OCI-LY1 (cell line): ENCODE results near the gene FHIT.

Experiments used
- H2AFZ ChIP-seq: fragments of 200-600 bp; sonication (generic), shearing (Covaris generic); 2 replicates; pipeline ENCODE4 v1.6.0; 2014; ENCODE audit warnings: antibody characterized with exemption, mild to moderate bottlenecking, low read length
- H3F3A ChIP-seq: fragments of 200-600 bp; sonication (generic), shearing (Covaris generic); 2 replicates; pipeline ENCODE4 v1.6.0; 2014; ENCODE audit warnings: mild to moderate bottlenecking, antibody characterized with exemption, low read length, moderate library complexity; ENCODE audit not compliant: insufficient read depth
- H3K27ac ChIP-seq: fragments of 200-600 bp; sonication (generic); 2 replicates; pipeline ENCODE4 v1.5.1; 2014; ENCODE audit warnings: low read length, mixed run types, mild to moderate bottlenecking, low read depth; ENCODE audit not compliant: poor library complexity, severe bottlenecking
- H3K27me3 ChIP-seq: fragments of 200-600 bp; sonication (generic); 2 replicates; pipeline ENCODE4 v1.6.0; 2014; ENCODE audit warnings: antibody characterized with exemption, mild to moderate bottlenecking, low read length, moderate library complexity; ENCODE audit not compliant: insufficient read depth
- H3K36me3 ChIP-seq: fragments of 200-600 bp; sonication (generic); 2 replicates; pipeline ENCODE4 v1.6.1; 2014; ENCODE audit warnings: mild to moderate bottlenecking, antibody characterized with exemption, low read length, moderate library complexity, mixed read lengths; ENCODE audit not compliant: insufficient read depth
- H3K4me1 ChIP-seq: fragments of 200-600 bp; sonication (generic); 2 replicates; pipeline ENCODE4 v1.5.1; 2014; ENCODE audit warnings: mild to moderate bottlenecking, low read length, moderate library complexity; ENCODE audit not compliant: insufficient read depth, severe bottlenecking
- H3K4me2 ChIP-seq: fragments of 200-600 bp; sonication (generic), shearing (Covaris generic); 2 replicates; pipeline ENCODE4 v1.6.1; 2014; ENCODE audit warnings: low read length
- H3K4me3 ChIP-seq: fragments of 200-600 bp; sonication (generic); 2 replicates; pipeline ENCODE4 v1.5.1; 2014; ENCODE audit warnings: low read length, low read depth, mild to moderate bottlenecking, mixed read lengths; ENCODE audit not compliant: poor library complexity, severe bottlenecking
- H3K79me2 ChIP-seq: fragments of 200-600 bp; shearing (Covaris generic); 2 replicates; pipeline ENCODE4 v1.6.1; 2016; ENCODE audit warnings: mixed run types, low read length, mixed read lengths; ENCODE audit not compliant: insufficient read depth
- H3K9ac ChIP-seq: fragments of 200-600 bp; sonication (generic), shearing (Covaris generic); 2 replicates; pipeline ENCODE4 v1.6.1; 2014; ENCODE audit warnings: mild to moderate bottlenecking, low read length, mixed read lengths
- H3K9me2 ChIP-seq: fragments of 200-600 bp; sonication (generic), shearing (Covaris generic); 2 replicates; pipeline ENCODE4 v1.6.1; 2014; ENCODE audit warnings: low read depth, mild to moderate bottlenecking, low read length, mixed read lengths
- H3K9me3 ChIP-seq: fragments of 200-600 bp; shearing (Covaris generic); 2 replicates; pipeline ENCODE4 v1.6.1; 2014; ENCODE audit warnings: low read length, mixed read lengths
- H4K20me1 ChIP-seq: fragments of 200-600 bp; sonication (generic), shearing (Covaris generic); 2 replicates; pipeline ENCODE4 v1.6.0; 2016; ENCODE audit warnings: mild to moderate bottlenecking, low read length; ENCODE audit not compliant: insufficient read depth
- EZH2 ChIP-seq: fragments of 200-600 bp; sonication (generic), shearing (Covaris generic); IDR thresholded peaks from 2 replicates; pipeline ENCODE4 v1.8.0; 2017; ENCODE audit warnings: borderline replicate concordance, mixed run types, mild to moderate bottlenecking, antibody characterized with exemption, low read length, moderate library complexity, mixed read lengths
- TF ChIP-seq, protein P1 (sequence below): fragments of 200-600 bp; sonication (generic), shearing (Covaris generic); IDR thresholded peaks from 2 replicates; pipeline ENCODE4 v1.5.1; 2017; ENCODE audit warnings: mild to moderate bottlenecking, antibody characterized with exemption, low read length, moderate library complexity, mixed read lengths

Gene FHIT

DNA sequence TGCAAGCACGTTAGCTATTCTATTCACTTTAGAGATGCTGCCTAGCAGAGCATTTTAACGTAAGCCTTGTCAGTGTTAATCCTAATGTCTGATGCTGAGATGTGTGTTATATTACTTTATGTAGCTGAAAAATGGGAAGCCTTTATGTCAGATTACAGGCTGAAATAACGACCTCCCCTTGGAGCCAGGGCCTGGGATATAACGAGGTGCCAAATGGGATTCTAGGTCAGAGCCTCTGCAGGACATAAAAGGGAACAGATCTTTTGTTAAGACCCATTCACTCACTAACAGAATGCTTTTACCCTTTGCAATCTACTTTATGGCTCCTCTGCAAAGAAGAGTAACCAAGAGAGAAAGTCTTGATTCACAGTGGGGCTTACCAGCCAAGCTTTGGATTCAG is 1385.9 kb downstream of the FHIT start:
- no peaks in the 10 kb centered on the region for H3K27me3 ChIP-seq
- TF ChIP-seq, protein P1, sequence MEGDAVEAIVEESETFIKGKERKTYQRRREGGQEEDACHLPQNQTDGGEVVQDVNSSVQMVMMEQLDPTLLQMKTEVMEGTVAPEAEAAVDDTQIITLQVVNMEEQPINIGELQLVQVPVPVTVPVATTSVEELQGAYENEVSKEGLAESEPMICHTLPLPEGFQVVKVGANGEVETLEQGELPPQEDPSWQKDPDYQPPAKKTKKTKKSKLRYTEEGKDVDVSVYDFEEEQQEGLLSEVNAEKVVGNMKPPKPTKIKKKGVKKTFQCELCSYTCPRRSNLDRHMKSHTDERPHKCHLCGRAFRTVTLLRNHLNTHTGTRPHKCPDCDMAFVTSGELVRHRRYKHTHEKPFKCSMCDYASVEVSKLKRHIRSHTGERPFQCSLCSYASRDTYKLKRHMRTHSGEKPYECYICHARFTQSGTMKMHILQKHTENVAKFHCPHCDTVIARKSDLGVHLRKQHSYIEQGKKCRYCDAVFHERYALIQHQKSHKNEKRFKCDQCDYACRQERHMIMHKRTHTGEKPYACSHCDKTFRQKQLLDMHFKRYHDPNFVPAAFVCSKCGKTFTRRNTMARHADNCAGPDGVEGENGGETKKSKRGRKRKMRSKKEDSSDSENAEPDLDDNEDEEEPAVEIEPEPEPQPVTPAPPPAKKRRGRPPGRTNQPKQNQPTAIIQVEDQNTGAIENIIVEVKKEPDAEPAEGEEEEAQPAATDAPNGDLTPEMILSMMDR = no peak
- TF ChIP-seq EZH2 = no peak
- no peaks in the 10 kb centered on the region for H3K9me2 ChIP-seq
- H3K9ac ChIP-seq = no peak overlapping the region
- no peaks in the 10 kb centered on the region for H4K20me1 ChIP-seq
- H3K4me1 ChIP-seq = no peaks in the 10 kb centered on the region
- no peak overlapping the region for H3K4me3 ChIP-seq
- H2AFZ ChIP-seq = no peak overlapping the region
- H3K36me3 ChIP-seq = no peaks in the 10 kb centered on the region; the same call in 1 of the 2 replicates
- no peaks in the 10 kb centered on the region for H3F3A ChIP-seq
- no peaks in the 10 kb centered on the region for H3K9me3 ChIP-seq
- no peak overlapping the region for H3K27ac ChIP-seq
- no peak overlapping the region for H3K4me2 ChIP-seq
- H3K79me2 ChIP-seq = no peaks in the 10 kb centered on the region

DNA sequence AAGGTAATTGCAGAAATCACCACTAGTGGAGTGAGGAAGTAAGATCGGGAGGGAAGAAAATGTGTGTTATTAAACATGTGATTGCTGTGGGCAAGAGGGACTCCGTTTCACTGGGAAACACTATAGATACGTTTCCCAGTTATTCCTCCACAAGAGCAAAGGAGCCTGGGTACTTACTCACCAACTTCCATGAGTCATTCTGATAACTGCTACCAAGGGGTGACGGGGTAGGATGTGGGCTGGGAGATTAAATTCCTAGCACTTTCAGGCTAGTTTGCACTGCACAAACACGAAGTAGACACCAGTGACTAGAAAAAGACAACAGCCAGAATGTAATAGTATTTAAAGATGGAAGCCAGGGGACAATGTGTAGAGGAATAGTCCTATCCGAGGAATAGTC is 1388.6 kb downstream of the FHIT start:
- Histone ChIP-seq H3K9ac (no peak overlapping the region), H3K79me2 (no peaks in the 10 kb centered on the region), H3K9me2 (no peaks in the 10 kb centered on the region), H3K4me3 (no peak overlapping the region), H3K9me3 (no peaks in the 10 kb centered on the region), H3F3A (no peaks in the 10 kb centered on the region), H4K20me1 (no peaks in the 10 kb centered on the region), H3K27ac (no peak overlapping the region), H3K36me3 (no peaks in the 10 kb centered on the region; the same call in 1 of the 2 replicates), H3K27me3 (no peaks in the 10 kb centered on the region), H3K4me1 (no peaks in the 10 kb centered on the region), H3K4me2 (no peak overlapping the region), H2AFZ (no peak overlapping the region)
- TF ChIP-seq EZH2 = no peak
- TF ChIP-seq, protein P1 = no peak

DNA sequence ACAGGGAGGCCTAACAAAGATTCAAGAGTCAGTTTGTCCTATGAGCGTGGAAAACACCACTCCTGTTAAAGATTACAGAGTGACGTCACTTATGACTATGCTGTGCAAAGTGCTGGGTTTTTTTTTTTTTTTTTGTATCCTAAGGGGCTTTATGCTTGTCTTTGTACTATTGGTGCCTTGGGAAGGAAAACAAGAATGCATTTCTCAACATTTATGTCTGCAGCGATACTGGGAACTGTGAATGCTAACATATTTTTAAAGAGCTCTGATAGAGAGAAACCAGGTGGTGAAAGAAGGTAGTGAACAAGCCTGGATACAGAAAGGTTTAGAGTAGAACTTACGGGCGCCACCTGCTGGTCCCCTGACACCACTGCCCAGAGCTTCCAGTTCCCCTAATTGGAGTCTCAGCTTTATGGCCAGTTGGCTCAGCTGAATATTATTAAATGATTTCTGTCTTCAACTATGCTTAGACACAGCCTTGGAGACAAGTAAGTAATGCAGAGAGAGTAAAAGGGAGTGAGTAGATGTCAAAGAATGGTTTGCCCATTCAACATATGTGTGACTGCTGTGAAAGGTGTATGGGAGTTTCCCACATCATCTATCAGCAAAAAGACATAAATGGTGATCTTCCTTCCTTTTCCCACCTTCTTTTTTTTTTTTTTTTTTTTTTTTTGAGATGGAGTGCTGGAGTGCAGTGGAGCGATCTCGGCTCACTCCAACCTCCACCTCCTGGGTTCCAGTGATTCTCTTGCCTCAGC is 1393.5 kb downstream of the FHIT start:
- Histone ChIP-seq H2AFZ (no peak overlapping the region), H3K36me3 (no peaks in the 10 kb centered on the region), H4K20me1 (no peaks in the 10 kb centered on the region), H3K4me3 (no peak overlapping the region), H3K9ac (no peak overlapping the region), H3K27ac (no peak overlapping the region), H3K79me2 (no peaks in the 10 kb centered on the region), H3K9me2 (no peaks in the 10 kb centered on the region), H3K4me1 (no peaks in the 10 kb centered on the region), H3F3A (no peaks in the 10 kb centered on the region), H3K4me2 (no peak overlapping the region), H3K27me3 (no peaks in the 10 kb centered on the region), H3K9me3 (no peaks in the 10 kb centered on the region)
- TF ChIP-seq, protein P1 = peak; percentile 87
- TF ChIP-seq EZH2 = no peak
